Skeletal muscle satellite cell (primary cell): ENCODE measurements around the gene CDC14A.

Experiments
- H3K27me3 ChIP-seq: 2 replicates; pipeline ENCODE4 v1.7.0; 2013; ENCODE audit warnings: low read length; ENCODE audit not compliant: control insufficient read depth, insufficient read depth
- H3K36me3 ChIP-seq: 2 replicates; pipeline ENCODE4 v1.7.0; 2013; ENCODE audit warnings: mild to moderate bottlenecking, control low read depth, low read length; ENCODE audit not compliant: insufficient read depth
- H3K4me1 ChIP-seq: 2 replicates; pipeline ENCODE4 v1.7.0; 2013; ENCODE audit warnings: low read length; ENCODE audit not compliant: control insufficient read depth, insufficient read depth
- H3K4me2 ChIP-seq: 2 replicates; pipeline ENCODE4 v1.7.0; 2013; ENCODE audit warnings: mild to moderate bottlenecking, low read length
- H3K4me3 ChIP-seq: 2 replicates; pipeline ENCODE4 v1.7.0; 2013; ENCODE audit warnings: low read length
- H3K9ac ChIP-seq: 2 replicates; pipeline ENCODE4 v1.7.0; 2013; ENCODE audit warnings: mild to moderate bottlenecking, low read depth, low read length, moderate library complexity
- H3K9me3 ChIP-seq: replicated peaks from 2 replicates; pipeline ENCODE4 v1.7.0; 2013; ENCODE audit warnings: mild to moderate bottlenecking, control low read depth, low read length

The CDC14A gene

GRCh38 chr1:100530141-100530540 lies 177.8 kb downstream of the CDC14A start:
- H3K9me3 ChIP-seq: no peaks in the 10 kb centered on the region
- H3K4me1 ChIP-seq: peaks cover 11% of the 10 kb centered on the region
- no peak overlapping the region for H3K4me3 ChIP-seq
- no peaks in the 10 kb centered on the region for H3K27me3 ChIP-seq
- no peak overlapping the region for H3K4me2 ChIP-seq
- no peak overlapping the region for H3K9ac ChIP-seq
- no peaks in the 10 kb centered on the region for H3K36me3 ChIP-seq

- H3K4me2 ChIP-seq: no peak overlapping the region
- no peak overlapping the region for H3K9ac ChIP-seq
- H3K9me3 ChIP-seq: no peaks in the 10 kb centered on the region
- H3K27me3 ChIP-seq: no peaks in the 10 kb centered on the region
- no peak overlapping the region for H3K4me3 ChIP-seq
- H3K4me1 ChIP-seq: peaks cover 11% of the 10 kb centered on the region
- no peaks in the 10 kb centered on the region for H3K36me3 ChIP-seq
These were observed 178.7 kb downstream of the CDC14A start for GRCh38 chr1:100530880-100531487.

- peaks cover 11% of the 10 kb centered on the region for H3K4me1 ChIP-seq
- no peak overlapping the region for H3K4me3 ChIP-seq
- no peak overlapping the region for H3K9ac ChIP-seq
- H3K27me3 ChIP-seq: peaks cover 6% of the 10 kb centered on the region
- H3K9me3 ChIP-seq: no peaks in the 10 kb centered on the region
- H3K36me3 ChIP-seq: no peaks in the 10 kb centered on the region
- H3K4me2 ChIP-seq: no peak overlapping the region
These were observed 180.3 kb downstream of the CDC14A start for GRCh38 chr1:100532645-100533044.

- peaks cover 26% of the 10 kb centered on the region for H3K4me1 ChIP-seq
- no peak overlapping the region for H3K4me2 ChIP-seq
- no peaks in the 10 kb centered on the region for H3K36me3 ChIP-seq
- no peaks in the 10 kb centered on the region for H3K9me3 ChIP-seq
- peaks cover 23% of the 10 kb centered on the region for H3K27me3 ChIP-seq
- no peak overlapping the region for H3K9ac ChIP-seq
- no peak overlapping the region for H3K4me3 ChIP-seq
These were observed 183.0 kb downstream of the CDC14A start for GRCh38 chr1:100535264-100535663.

- H3K9me3 ChIP-seq: no peaks in the 10 kb centered on the region
- no peak overlapping the region for H3K4me3 ChIP-seq
- no peak overlapping the region for H3K9ac ChIP-seq
- peaks cover 18% of the 10 kb centered on the region for H3K4me1 ChIP-seq
- no peaks in the 10 kb centered on the region for H3K36me3 ChIP-seq
- H3K27me3 ChIP-seq: peaks cover 26% of the 10 kb centered on the region
- no peak overlapping the region for H3K4me2 ChIP-seq
These were observed 183.7 kb downstream of the CDC14A start for GRCh38 chr1:100536031-100536430.

- H3K4me3 ChIP-seq: peak overlapping the region; percentile 62
- peaks cover 28% of the 10 kb centered on the region for H3K27me3 ChIP-seq
- peaks cover 15% of the 10 kb centered on the region for H3K4me1 ChIP-seq
- H3K9me3 ChIP-seq: no peaks in the 10 kb centered on the region
- no peaks in the 10 kb centered on the region for H3K36me3 ChIP-seq
- H3K4me2 ChIP-seq: peak overlapping the region; percentile 95
- H3K9ac ChIP-seq: peak overlapping the region; percentile 25
These were observed 186.9 kb downstream of the CDC14A start for GRCh38 chr1:100538913-100539835.

GRCh38 chr1:100539836-100540536 lies 187.7 kb downstream of the CDC14A start:
- peak overlapping the region; percentile 95 for H3K4me2 ChIP-seq
- H3K27me3 ChIP-seq: peaks cover 28% of the 10 kb centered on the region
- H3K9me3 ChIP-seq: no peaks in the 10 kb centered on the region
- H3K9ac ChIP-seq: peak overlapping the region; percentile 25
- H3K36me3 ChIP-seq: no peaks in the 10 kb centered on the region
- H3K4me1 ChIP-seq: peaks cover 15% of the 10 kb centered on the region
- peak overlapping the region; percentile 62 for H3K4me3 ChIP-seq

GRCh38 chr1:100542285-100542684 lies 190.0 kb downstream of the CDC14A start:
- Histone ChIP-seq H3K9me3 (no peaks in the 10 kb centered on the region), H3K4me3 (no peak overlapping the region), H3K36me3 (no peaks in the 10 kb centered on the region), H3K4me1 (peaks cover 15% of the 10 kb centered on the region), H3K4me2 (no peak overlapping the region), H3K9ac (no peak overlapping the region), H3K27me3 (peaks cover 24% of the 10 kb centered on the region)

- H3K4me1 ChIP-seq: peaks cover 15% of the 10 kb centered on the region
These were observed 191.3 kb downstream of the CDC14A start for GRCh38 chr1:100543640-100544039.

GRCh38 chr1:100544791-100545190 lies 192.5 kb downstream of the CDC14A start:
- Histone ChIP-seq H3K9me3 (no peaks in the 10 kb centered on the region), H3K4me1 (peaks cover 4% of the 10 kb centered on the region), H3K9ac (no peak overlapping the region), H3K36me3 (no peaks in the 10 kb centered on the region), H3K27me3 (peaks cover 9% of the 10 kb centered on the region), H3K4me3 (no peak overlapping the region), H3K4me2 (no peak overlapping the region)

More at GRCh38 chr1:100543640-100544039, 191.3 kb downstream of the CDC14A start:
- H3K9me3 ChIP-seq: no peaks in the 10 kb centered on the region
- H3K4me3 ChIP-seq: no peak overlapping the region
- no peak overlapping the region for H3K4me2 ChIP-seq
- H3K36me3 ChIP-seq: no peaks in the 10 kb centered on the region
- H3K27me3 ChIP-seq: peaks cover 15% of the 10 kb centered on the region
- H3K9ac ChIP-seq: no peak overlapping the region

- no peaks in the 10 kb centered on the region for H3K9me3 ChIP-seq
- H3K27me3 ChIP-seq: peaks cover 3% of the 10 kb centered on the region
- no peak overlapping the region for H3K9ac ChIP-seq
- no peak overlapping the region for H3K4me2 ChIP-seq
- no peak overlapping the region for H3K4me3 ChIP-seq
- H3K36me3 ChIP-seq: no peaks in the 10 kb centered on the region
- no peaks in the 10 kb centered on the region for H3K4me1 ChIP-seq
These were observed 193.5 kb downstream of the CDC14A start for GRCh38 chr1:100545855-100546254.
